ENCODE data around the gene CD7. TPM values are rescaled to one million over a fixed set of nuclear protein-coding genes. Genes with fewer than 3 reads are reported as not detected.

Gene CD7
- total and polyA plus RNA-seq, 2 donors (not counting 3 experiments of a cell fraction or from before 2014, with no cell fraction given) = not detected

DNA sequence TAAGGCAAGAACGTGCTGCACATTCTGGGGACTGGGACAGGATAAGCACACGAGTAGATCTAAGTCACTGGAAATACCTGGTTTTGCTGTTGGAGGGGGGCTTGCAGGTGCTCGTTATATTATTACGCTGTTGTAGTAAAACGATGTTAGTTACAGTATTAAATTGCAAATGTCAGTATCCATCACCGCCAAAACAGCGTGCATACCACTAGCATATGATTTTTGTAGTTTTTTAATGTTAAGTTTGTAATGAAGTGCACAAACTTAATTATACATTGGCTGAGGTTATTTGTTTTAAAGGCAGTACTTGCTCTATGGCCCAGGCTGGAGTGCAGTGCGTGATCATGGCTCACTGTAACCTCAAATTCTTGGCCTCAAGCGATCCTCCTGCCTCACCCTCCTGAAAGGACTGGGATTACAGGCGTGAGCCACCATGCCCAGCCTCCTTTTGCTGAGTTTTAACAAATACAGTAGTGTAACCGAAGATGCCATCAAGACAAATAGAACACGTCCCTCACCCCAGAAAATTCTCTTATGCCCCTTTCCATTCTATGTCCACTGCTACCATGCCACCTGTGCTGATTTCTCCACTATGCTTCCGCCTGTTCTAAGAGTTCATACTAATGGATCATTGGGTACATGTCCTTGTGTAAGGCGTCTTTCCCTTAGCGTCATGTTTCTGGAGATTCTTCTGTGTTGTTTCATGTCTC is 23.2 kb downstream of the CD7 start:
- intact Hi-C loops (cut with micrococcal nuclease) = no loop called here
- no peaks in the 10 kb centered on the region for H4K20me1 ChIP-seq (replicated peaks; ENCODE audit: control insufficient read depth, extremely low read depth, insufficient read depth, low read length)
- H2AFZ ChIP-seq (ENCODE audit: low read depth, low read length) = no peak overlapping the region
- H3K4me1 ChIP-seq (ENCODE audit: control insufficient read depth, extremely low read depth, insufficient read depth, low read length) = peaks cover 41% of the 10 kb centered on the region
- no peaks in the 10 kb centered on the region for H3K9me1 ChIP-seq (replicated peaks; ENCODE audit: control insufficient read depth, extremely low read depth, insufficient read depth, low read length)
- TSS peak; percentile 54 for BruUV-seq (replicated peaks)
- H3K79me2 ChIP-seq (ENCODE audit: control insufficient read depth, insufficient read depth, low read length) = no peaks in the 10 kb centered on the region
- H3K27ac ChIP-seq (ENCODE audit: insufficient read depth, low read depth, low read length) = peak overlapping the region; percentile 64
- POLR2A ChIA-PET = no interaction called here
- no peaks in the 10 kb centered on the region for H3K27me3 ChIP-seq (ENCODE audit: control insufficient read depth in 2 of 2, insufficient read depth in 2 of 2, low read length in 2 of 2)
- H3K4me2 ChIP-seq (ENCODE audit: insufficient read depth, low read length) = peak overlapping the region; percentile 31
- TF ChIP-seq EZH2 (IDR thresholded peaks at IDR 0.05; ENCODE audit: borderline replicate concordance, low read depth, low read length, severe bottlenecking) = no peak
- TF ChIP-seq POLR2A (IDR thresholded peaks at IDR 0.05; ENCODE audit: low read depth, low read length) = peak; percentile 17
- no peaks in the 10 kb centered on the region for H3K9me3 ChIP-seq (replicated peaks; ENCODE audit: control insufficient read depth, insufficient read depth, low read length)
- no peaks in the 10 kb centered on the region for H3K36me3 ChIP-seq (ENCODE audit: control insufficient read depth in 2 of 2, extremely low read depth in 1 of 2, insufficient read depth in 2 of 2, low read length in 2 of 2)
- FAIRE-seq (no peak), DNase-seq (ENCODE audit: low read depth, low spot score) (peak; percentile 18)
- H3K9ac ChIP-seq (replicated peaks; ENCODE audit: extremely low read depth, insufficient read depth, low read length) = peak overlapping the region; percentile 32
- dilution Hi-C loops (cut with MboI; ENCODE audit: extremely low pct_ligation_motif_present, low sequenced_read_pairs) = no loop called here
- CTCF ChIA-PET = no interaction called here
- H3K4me3 ChIP-seq (replicated peaks in 1 of 3; ENCODE audit: insufficient read depth in 1 of 3, low read depth in 1 of 3, low read length in 3 of 3) = no peak overlapping the region

GRCh38 chr17:82292251-82293154 is 24.9 kb downstream of the CD7 start:
- TF ChIP-seq CTCF (IDR thresholded peaks at IDR 0.05; ENCODE audit: extremely low read depth in 1 of 2, insufficient read depth in 1 of 2, low read depth in 1 of 2, low read length in 2 of 2) = no peak
- no peak for TF ChIP-seq GATA2 (IDR thresholded peaks at IDR 0.05; ENCODE audit: insufficient read depth, insufficient read length, low read depth, low read length)
- peak; percentile 95 for TF ChIP-seq POLR2AphosphoS5 (IDR thresholded peaks at IDR 0.05; ENCODE audit: insufficient read depth, low read depth, low read length)
- TF ChIP-seq MYC (IDR thresholded peaks at IDR 0.05; ENCODE audit: low read depth, low read length) = no peak
- TF ChIP-seq POLR2A (IDR thresholded peaks at IDR 0.05; ENCODE audit: low read depth, low read length) = peak; percentile 83
- TF ChIP-seq, protein P1, sequence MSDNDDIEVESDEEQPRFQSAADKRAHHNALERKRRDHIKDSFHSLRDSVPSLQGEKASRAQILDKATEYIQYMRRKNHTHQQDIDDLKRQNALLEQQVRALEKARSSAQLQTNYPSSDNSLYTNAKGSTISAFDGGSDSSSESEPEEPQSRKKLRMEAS (IDR thresholded peaks at IDR 0.05; ENCODE audit: insufficient read depth, insufficient read length) = peak; percentile 100
- no peak for TF ChIP-seq FOS (IDR thresholded peaks at IDR 0.05; ENCODE audit: borderline replicate concordance, insufficient read depth, low read length)
- no peak for TF ChIP-seq EZH2 (IDR thresholded peaks at IDR 0.05; ENCODE audit: borderline replicate concordance, low read depth, low read length, severe bottlenecking)
- TF ChIP-seq JUN (IDR thresholded peaks at IDR 0.05; ENCODE audit: borderline replicate concordance, insufficient read depth, insufficient read length, low read depth) = no peak
- intact Hi-C loops (cut with micrococcal nuclease) (loop anchor here (2.0 kb wide), 1 partner anchor 20 kb away; the partner anchor contains the start of gene CSNK1D), dilution Hi-C loops (cut with MboI; ENCODE audit: extremely low pct_ligation_motif_present, low sequenced_read_pairs) (no loop called here)
- no peaks in the 10 kb centered on the region for H4K20me1 ChIP-seq (replicated peaks; ENCODE audit: control insufficient read depth, extremely low read depth, insufficient read depth, low read length)
- no peaks in the 10 kb centered on the region for H3K9me1 ChIP-seq (replicated peaks; ENCODE audit: control insufficient read depth, extremely low read depth, insufficient read depth, low read length)
- peak overlapping the region; percentile 76 for H3K9ac ChIP-seq (replicated peaks; ENCODE audit: extremely low read depth, insufficient read depth, low read length)
- no peaks in the 10 kb centered on the region for H3K9me3 ChIP-seq (replicated peaks; ENCODE audit: control insufficient read depth, insufficient read depth, low read length)
- DNase-seq (ENCODE audit: low read depth, low spot score) (peak; percentile 97), FAIRE-seq (peak; percentile 99)
- CTCF ChIA-PET = interaction anchor here (1.7 kb wide), 1 partner anchor 262 kb away, joined by 5 read pairs; no protein-coding TSS in a partner anchor
- H3K4me3 ChIP-seq (replicated peaks in 1 of 3; ENCODE audit: insufficient read depth in 1 of 3, low read depth in 1 of 3, low read length in 3 of 3) = peak overlapping the region; percentile 23 to 90 (median 51)
- POLR2A ChIA-PET = interaction anchor here (0.5 to 0.6 kb wide), 2 partner anchors 263 to 327 kb away, joined by 3 to 10 read pairs; no protein-coding TSS in a partner anchor
- peaks cover 40% of the 10 kb centered on the region for H3K4me1 ChIP-seq (ENCODE audit: control insufficient read depth, extremely low read depth, insufficient read depth, low read length)
- peak overlapping the region; percentile 2 for H2AFZ ChIP-seq (ENCODE audit: low read depth, low read length)
- TSS peak; percentile 79 for BruUV-seq (replicated peaks)
- H3K4me2 ChIP-seq (ENCODE audit: insufficient read depth, low read length) = peak overlapping the region; percentile 55
- H3K79me2 ChIP-seq (ENCODE audit: control insufficient read depth, insufficient read depth, low read length) = no peaks in the 10 kb centered on the region
- H3K27me3 ChIP-seq (ENCODE audit: control insufficient read depth in 2 of 2, insufficient read depth in 2 of 2, low read length in 2 of 2) = no peaks in the 10 kb centered on the region
- H3K27ac ChIP-seq (ENCODE audit: insufficient read depth, low read depth, low read length) = peak overlapping the region; percentile 55
- H3K36me3 ChIP-seq (ENCODE audit: control insufficient read depth in 2 of 2, extremely low read depth in 1 of 2, insufficient read depth in 2 of 2, low read length in 2 of 2) = no peaks in the 10 kb centered on the region

All from endothelial cell of umbilical vein (primary cell).